ENCODE data around the gene TRAPPC6A.

GRCh38 chr19:45144431-45145269 lies 33.4 kb downstream of the TRAPPC6A start:
- no peak for TF ChIP-seq GATA2 (IDR thresholded peaks at IDR 0.05; ENCODE audit: low read depth, low read length)
- TF ChIP-seq GATA3 (IDR thresholded peaks at IDR 0.05; ENCODE audit: low read depth, low read length): no peak
